Measurements from ENCODE around the gene KRT38. TPM values are rescaled to one million over a fixed set of nuclear protein-coding genes. Genes with fewer than 3 reads are reported as not detected.

The KRT38 gene
- polyA plus RNA-seq, 6 donors from 2014 or later: not detected

GRCh38 chr17:41452281-41452680 is 11.5 kb upstream of the KRT38 start:
- Mint-ChIP-seq H3K27ac (no peak overlapping the region), H3K4me3 (no peak overlapping the region), H3K27me3 (peaks cover 27 to 58% (median 43%) of the 10 kb centered on the region in 3 donors), H3K9me3 (no peaks in the 10 kb centered on the region), H3K36me3 (no peaks in the 10 kb centered on the region), H3K4me1 (peaks cover 0 to 2% (median 0%) of the 10 kb centered on the region in 3 donors)
- DNase-seq (no peak), ATAC-seq (ENCODE audit: low read depth in 2 of 2) (no peak)

GRCh38 chr17:41451154-41451728 is 10.5 kb upstream of the KRT38 start:
- no peak for ATAC-seq (ENCODE audit: low read depth in 2 of 2)
- H3K27me3 Mint-ChIP-seq: peaks cover 30 to 67% (median 50%) of the 10 kb centered on the region in 3 donors

GRCh38 chr17:41449008-41449407 is 8.2 kb upstream of the KRT38 start:
- Mint-ChIP-seq H3K4me1 (peaks cover 0 to 2% (median 0%) of the 10 kb centered on the region in 3 donors), H3K36me3 (no peaks in the 10 kb centered on the region), H3K4me3 (peak overlapping the region in 2 of 8 donors; percentile 12 to 55), H3K27ac (no peak overlapping the region), H3K27me3 (peaks cover 30 to 80% (median 64%) of the 10 kb centered on the region in 3 donors), H3K9me3 (no peaks in the 10 kb centered on the region)
- DNase-seq (no peak), ATAC-seq (ENCODE audit: low read depth in 2 of 2) (no peak)

More at GRCh38 chr17:41451154-41451728, 10.5 kb upstream of the KRT38 start:
- Mint-ChIP-seq H3K27ac (no peak overlapping the region), H3K4me3 (no peak overlapping the region), H3K4me1 (peaks cover 0 to 2% (median 0%) of the 10 kb centered on the region in 3 donors), H3K36me3 (no peaks in the 10 kb centered on the region), H3K9me3 (no peaks in the 10 kb centered on the region)
- DNase-seq: no peak

- Mint-ChIP-seq H3K27me3 (peaks cover 33 to 80% (median 63%) of the 10 kb centered on the region in 3 donors), H3K4me3 (peak overlapping the region in 1 of 8 donors; percentile 55), H3K4me1 (peaks cover 0 to 2% (median 0%) of the 10 kb centered on the region in 3 donors), H3K36me3 (no peaks in the 10 kb centered on the region), H3K27ac (no peak overlapping the region), H3K9me3 (no peaks in the 10 kb centered on the region)
- no peak for DNase-seq
- no peak for ATAC-seq (ENCODE audit: low read depth in 2 of 2)
These were observed 7.7 kb upstream of the KRT38 start for GRCh38 chr17:41448506-41448905.

- no peak for ATAC-seq (ENCODE audit: low read depth in 2 of 2)
- DNase-seq: no peak
- Mint-ChIP-seq H3K4me3 (no peak overlapping the region), H3K9me3 (no peaks in the 10 kb centered on the region), H3K27me3 (peaks cover 36 to 80% (median 65%) of the 10 kb centered on the region in 3 donors), H3K4me1 (peaks cover 0 to 2% (median 0%) of the 10 kb centered on the region in 3 donors), H3K36me3 (no peaks in the 10 kb centered on the region), H3K27ac (no peak overlapping the region)
These were observed 6.0 kb upstream of the KRT38 start for GRCh38 chr17:41446806-41447205.

GRCh38 chr17:41444640-41445039 is 3.9 kb upstream of the KRT38 start:
- H3K9me3 Mint-ChIP-seq: no peaks in the 10 kb centered on the region
- H3K27me3 Mint-ChIP-seq: peaks cover 47 to 78% (median 73%) of the 10 kb centered on the region in 3 donors
- H3K4me3 Mint-ChIP-seq: no peak overlapping the region
- no peak overlapping the region for H3K27ac Mint-ChIP-seq
- ATAC-seq (ENCODE audit: low read depth in 2 of 2): no peak
- DNase-seq: no peak
- no peaks in the 10 kb centered on the region for H3K36me3 Mint-ChIP-seq
- H3K4me1 Mint-ChIP-seq: no peaks in the 10 kb centered on the region

GRCh38 chr17:41444186-41444585 is 3.4 kb upstream of the KRT38 start:
- H3K27me3 Mint-ChIP-seq: peaks cover 52 to 78% (median 74%) of the 10 kb centered on the region in 3 donors
- H3K4me1 Mint-ChIP-seq: no peaks in the 10 kb centered on the region
- no peak overlapping the region for H3K27ac Mint-ChIP-seq
- DNase-seq (no peak), ATAC-seq (ENCODE audit: low read depth in 2 of 2) (no peak)
- no peak overlapping the region for H3K4me3 Mint-ChIP-seq
- H3K36me3 Mint-ChIP-seq: no peaks in the 10 kb centered on the region
- H3K9me3 Mint-ChIP-seq: no peaks in the 10 kb centered on the region

- H3K27ac Mint-ChIP-seq: no peak overlapping the region
- H3K4me1 Mint-ChIP-seq: no peaks in the 10 kb centered on the region
- no peaks in the 10 kb centered on the region for H3K9me3 Mint-ChIP-seq
- H3K36me3 Mint-ChIP-seq: no peaks in the 10 kb centered on the region
- DNase-seq (no peak), ATAC-seq (ENCODE audit: low read depth in 2 of 2) (no peak)
- no peak overlapping the region for H3K4me3 Mint-ChIP-seq
- H3K27me3 Mint-ChIP-seq: peaks cover 45 to 71% (median 67%) of the 10 kb centered on the region in 3 donors
These were observed 2.0 kb upstream of the KRT38 start for GRCh38 chr17:41442739-41443138.

- Mint-ChIP-seq H3K9me3 (no peaks in the 10 kb centered on the region), H3K4me1 (no peaks in the 10 kb centered on the region), H3K27me3 (peaks cover 52 to 61% (median 58%) of the 10 kb centered on the region in 3 donors), H3K27ac (no peak overlapping the region), H3K4me3 (no peak overlapping the region), H3K36me3 (no peaks in the 10 kb centered on the region)
- no peak for DNase-seq
- ATAC-seq (ENCODE audit: low read depth in 2 of 2): no peak
These were observed 1.4 kb downstream of the KRT38 start for GRCh38 chr17:41439375-41439774.

GRCh38 chr17:41437769-41438168 is 3.0 kb downstream of the KRT38 start:
- no peaks in the 10 kb centered on the region for H3K36me3 Mint-ChIP-seq
- no peak overlapping the region for H3K4me3 Mint-ChIP-seq
- ATAC-seq (ENCODE audit: low read depth in 2 of 2) (no peak), DNase-seq (no peak)
- H3K27ac Mint-ChIP-seq: no peak overlapping the region
- peaks cover 44 to 60% (median 46%) of the 10 kb centered on the region in 3 donors for H3K27me3 Mint-ChIP-seq
- H3K9me3 Mint-ChIP-seq: no peaks in the 10 kb centered on the region
- no peaks in the 10 kb centered on the region for H3K4me1 Mint-ChIP-seq

GRCh38 chr17:41437254-41437653 is 3.5 kb downstream of the KRT38 start:
- Mint-ChIP-seq H3K9me3 (no peaks in the 10 kb centered on the region), H3K4me1 (no peaks in the 10 kb centered on the region), H3K27ac (peak overlapping the region in 1 of 6 donors; percentile 34), H3K36me3 (no peaks in the 10 kb centered on the region), H3K4me3 (peak overlapping the region in 1 of 8 donors; percentile 35), H3K27me3 (peaks cover 43 to 59% (median 44%) of the 10 kb centered on the region in 3 donors)
- no peak for ATAC-seq (ENCODE audit: low read depth in 2 of 2)
- no peak for DNase-seq

GRCh38 chr17:41434415-41434814 is 6.4 kb downstream of the KRT38 start:
- peak overlapping the region in 1 of 6 donors; percentile 20 for H3K27ac Mint-ChIP-seq
- H3K9me3 Mint-ChIP-seq: no peaks in the 10 kb centered on the region
- H3K4me3 Mint-ChIP-seq: no peak overlapping the region
- no peak for DNase-seq
- no peak for ATAC-seq (ENCODE audit: low read depth in 2 of 2)
- no peaks in the 10 kb centered on the region for H3K36me3 Mint-ChIP-seq
- H3K27me3 Mint-ChIP-seq: peaks cover 15 to 52% (median 32%) of the 10 kb centered on the region in 3 donors
- H3K4me1 Mint-ChIP-seq: no peaks in the 10 kb centered on the region

- Mint-ChIP-seq H3K27me3 (peaks cover 11 to 52% (median 32%) of the 10 kb centered on the region in 3 donors), H3K4me3 (no peak overlapping the region), H3K36me3 (no peaks in the 10 kb centered on the region), H3K4me1 (no peaks in the 10 kb centered on the region), H3K27ac (no peak overlapping the region), H3K9me3 (no peaks in the 10 kb centered on the region)
- DNase-seq: no peak
- ATAC-seq (ENCODE audit: low read depth in 2 of 2): no peak
These were observed 6.8 kb downstream of the KRT38 start for GRCh38 chr17:41434005-41434404.

- Mint-ChIP-seq H3K27me3 (peaks cover 11 to 56% (median 36%) of the 10 kb centered on the region in 3 donors), H3K4me1 (no peaks in the 10 kb centered on the region), H3K9me3 (no peaks in the 10 kb centered on the region), H3K36me3 (no peaks in the 10 kb centered on the region), H3K4me3 (no peak overlapping the region), H3K27ac (no peak overlapping the region)
- DNase-seq (no peak), ATAC-seq (ENCODE audit: low read depth in 2 of 2) (no peak)
These were observed 7.2 kb downstream of the KRT38 start for GRCh38 chr17:41433586-41433985.
